NB4 (cell line): ENCODE results near the gene ERCC1.
A peak's percentile ranks its signal among the peaks of the same experiment; 100 is the strongest.

ENCODE experiments used
- DNase-seq: peaks from one replicate; pipeline ENCODE4 v3.0.0; 2010; ENCODE audit warnings: low read depth
- H3K4me3 ChIP-seq: one replicate; pipeline ENCODE4 v1.5.1; 2011; ENCODE audit warnings: mild to moderate bottlenecking, low read depth, low read length, moderate library complexity
- MYC ChIP-seq: IDR thresholded peaks from 2 replicates; pipeline ENCODE4 v1.6.1; 2011; ENCODE audit warnings: low read depth, low read length
- POLR2A ChIP-seq: IDR thresholded peaks from 2 replicates; pipeline ENCODE4 v1.6.1; 2011; ENCODE audit warnings: mild to moderate bottlenecking; ENCODE audit not compliant: insufficient read length; ENCODE audit errors: extremely low read depth
- TF ChIP-seq, protein P1 (sequence below): IDR thresholded peaks from one replicate; pipeline ENCODE4 v1.5.1; 2012; ENCODE audit warnings: low read depth, low read length
- TF ChIP-seq, protein P2 (sequence below): IDR thresholded peaks from 2 replicates; pipeline ENCODE4 v1.6.1; 2011; ENCODE audit warnings: low read depth, low read length

Gene ERCC1

DNA sequence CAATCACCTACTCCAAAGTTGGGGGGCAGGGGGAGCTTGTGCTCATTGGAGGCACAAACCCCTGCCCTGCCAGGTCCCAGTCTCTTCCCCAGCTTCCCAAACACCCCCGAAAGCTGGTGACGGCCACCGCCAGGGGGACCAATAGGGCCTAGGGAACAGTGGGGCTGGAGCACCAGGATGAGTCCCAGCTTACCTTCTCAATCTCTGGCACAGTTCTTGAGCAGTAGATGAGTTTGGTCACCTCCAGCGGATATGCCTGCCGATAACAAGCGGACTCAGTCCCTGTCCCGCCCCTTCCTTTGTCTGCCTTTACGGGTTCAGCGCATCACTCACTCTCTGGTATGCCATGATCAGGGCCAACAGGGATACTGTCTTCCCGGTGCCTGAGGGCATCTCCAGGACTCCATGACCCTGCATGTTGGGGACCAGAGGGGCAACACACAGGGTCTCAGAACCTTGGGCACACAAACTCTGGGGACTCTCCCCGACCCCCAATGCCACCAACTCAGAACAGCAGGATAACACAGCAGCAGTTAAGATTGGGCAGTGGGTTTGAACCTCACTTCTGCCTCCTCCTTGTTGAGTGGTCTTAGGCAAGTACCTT lies 54.9 kb downstream of the ERCC1 start:
- peak overlapping the region; percentile 34 for H3K4me3 ChIP-seq
- TF ChIP-seq, protein P1, sequence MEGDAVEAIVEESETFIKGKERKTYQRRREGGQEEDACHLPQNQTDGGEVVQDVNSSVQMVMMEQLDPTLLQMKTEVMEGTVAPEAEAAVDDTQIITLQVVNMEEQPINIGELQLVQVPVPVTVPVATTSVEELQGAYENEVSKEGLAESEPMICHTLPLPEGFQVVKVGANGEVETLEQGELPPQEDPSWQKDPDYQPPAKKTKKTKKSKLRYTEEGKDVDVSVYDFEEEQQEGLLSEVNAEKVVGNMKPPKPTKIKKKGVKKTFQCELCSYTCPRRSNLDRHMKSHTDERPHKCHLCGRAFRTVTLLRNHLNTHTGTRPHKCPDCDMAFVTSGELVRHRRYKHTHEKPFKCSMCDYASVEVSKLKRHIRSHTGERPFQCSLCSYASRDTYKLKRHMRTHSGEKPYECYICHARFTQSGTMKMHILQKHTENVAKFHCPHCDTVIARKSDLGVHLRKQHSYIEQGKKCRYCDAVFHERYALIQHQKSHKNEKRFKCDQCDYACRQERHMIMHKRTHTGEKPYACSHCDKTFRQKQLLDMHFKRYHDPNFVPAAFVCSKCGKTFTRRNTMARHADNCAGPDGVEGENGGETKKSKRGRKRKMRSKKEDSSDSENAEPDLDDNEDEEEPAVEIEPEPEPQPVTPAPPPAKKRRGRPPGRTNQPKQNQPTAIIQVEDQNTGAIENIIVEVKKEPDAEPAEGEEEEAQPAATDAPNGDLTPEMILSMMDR: no peak
- TF ChIP-seq MYC (no peak), POLR2A (no peak)
- TF ChIP-seq, protein P2, sequence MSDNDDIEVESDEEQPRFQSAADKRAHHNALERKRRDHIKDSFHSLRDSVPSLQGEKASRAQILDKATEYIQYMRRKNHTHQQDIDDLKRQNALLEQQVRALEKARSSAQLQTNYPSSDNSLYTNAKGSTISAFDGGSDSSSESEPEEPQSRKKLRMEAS: no peak
- no peak for DNase-seq

DNA sequence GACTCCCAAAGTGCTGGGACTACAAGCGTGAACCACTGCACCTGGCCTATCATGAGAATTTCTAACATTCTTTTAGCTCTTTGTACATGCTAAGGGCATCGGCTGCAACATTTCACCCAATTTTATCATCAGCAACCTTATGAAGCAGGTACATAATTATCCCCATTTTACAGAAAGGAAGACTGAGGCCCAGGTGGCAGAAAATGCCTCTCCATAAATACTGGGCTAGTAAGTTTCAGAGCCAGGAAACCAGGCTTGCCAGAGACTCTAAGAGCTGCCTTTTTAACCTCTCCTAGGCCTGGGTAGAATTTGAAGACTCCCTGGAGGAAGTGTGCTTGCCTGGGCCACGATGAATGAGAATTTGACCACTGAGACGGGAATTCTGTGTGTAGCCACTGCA lies 55.6 kb downstream of the ERCC1 start:
- no peak for TF ChIP-seq POLR2A
- TF ChIP-seq, protein P1: no peak
- TF ChIP-seq, protein P2: no peak
- TF ChIP-seq MYC: no peak
- no peak overlapping the region for H3K4me3 ChIP-seq
- no peak for DNase-seq

DNA sequence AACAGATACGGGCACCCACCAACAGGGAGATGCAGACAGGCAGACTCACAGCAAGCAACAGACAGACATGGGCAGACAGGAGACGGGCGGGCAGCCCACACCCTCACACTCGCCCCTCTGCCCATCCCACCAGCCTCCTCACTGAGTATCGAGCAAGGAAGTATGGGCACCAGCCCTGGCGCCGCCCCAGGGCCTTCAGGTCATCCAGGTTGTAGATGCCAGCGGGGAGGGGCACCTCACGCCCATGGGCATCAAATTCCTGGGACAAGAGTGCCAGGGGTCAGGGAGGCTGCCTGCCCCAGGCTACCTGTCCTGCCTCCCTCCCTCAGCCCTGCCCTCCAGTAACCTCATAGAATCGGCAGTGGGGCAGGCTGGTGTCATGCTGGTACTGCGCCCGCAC lies 59.0 kb downstream of the ERCC1 start:
- no peak for DNase-seq
- no peak overlapping the region for H3K4me3 ChIP-seq
- TF ChIP-seq, protein P2: no peak
- TF ChIP-seq, protein P1: no peak
- TF ChIP-seq POLR2A (no peak), MYC (no peak)

DNA sequence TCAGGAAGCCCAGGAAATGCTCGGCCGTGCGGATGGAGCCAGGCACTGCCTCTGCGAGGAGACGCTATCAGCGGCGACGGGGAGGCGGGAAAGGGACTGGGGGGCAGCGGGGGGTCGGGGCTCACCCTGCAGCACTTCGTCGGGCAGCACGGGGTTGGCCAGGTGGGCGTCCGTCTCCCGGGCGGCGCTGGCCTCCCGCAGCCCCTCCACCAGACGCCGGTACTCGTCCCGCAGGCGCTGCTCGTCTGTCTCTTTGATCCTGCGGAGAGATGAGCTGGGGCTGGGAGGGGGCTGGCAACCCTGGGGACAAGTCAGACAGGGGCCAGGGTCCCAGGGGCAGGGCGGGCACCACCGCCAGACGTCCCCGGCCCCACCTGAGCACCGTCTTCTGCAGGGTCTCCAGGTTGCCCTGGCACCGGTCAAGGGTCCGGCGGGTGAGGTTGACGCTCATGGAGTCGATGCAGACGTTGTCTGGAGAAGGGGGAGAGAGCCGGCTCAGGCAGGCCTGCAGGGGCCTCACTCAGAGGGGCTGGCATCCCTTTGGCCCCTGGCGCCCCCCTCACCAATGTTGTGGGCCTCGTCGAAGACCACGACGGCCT lies 59.8 kb downstream of the ERCC1 start:
- no peak overlapping the region for H3K4me3 ChIP-seq
- TF ChIP-seq POLR2A (no peak), MYC (no peak)
- TF ChIP-seq, protein P2: no peak
- TF ChIP-seq, protein P1: no peak
- no peak for DNase-seq

DNA sequence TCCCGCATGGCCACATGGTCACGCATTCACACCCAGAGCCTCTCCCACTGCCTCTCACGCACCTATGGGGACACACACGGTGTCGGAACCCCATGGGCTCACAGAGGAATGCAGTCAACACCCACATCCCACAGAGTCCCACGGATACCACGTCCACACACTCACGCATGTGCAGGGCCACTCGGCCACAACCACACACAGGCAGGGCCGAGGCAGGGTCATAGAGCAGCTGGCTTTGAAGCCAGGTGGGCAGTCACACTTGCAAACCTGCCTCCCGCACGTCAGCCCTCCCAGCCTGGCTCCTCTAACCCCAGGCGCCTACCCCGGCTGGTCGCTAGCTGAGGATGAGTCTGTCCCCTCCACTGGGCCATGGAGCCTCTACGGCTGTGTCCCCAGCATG lies 61.4 kb downstream of the ERCC1 start:
- TF ChIP-seq, protein P1: no peak
- TF ChIP-seq MYC (no peak), POLR2A (no peak)
- TF ChIP-seq, protein P2: no peak
- no peak for DNase-seq
- no peak overlapping the region for H3K4me3 ChIP-seq

DNA sequence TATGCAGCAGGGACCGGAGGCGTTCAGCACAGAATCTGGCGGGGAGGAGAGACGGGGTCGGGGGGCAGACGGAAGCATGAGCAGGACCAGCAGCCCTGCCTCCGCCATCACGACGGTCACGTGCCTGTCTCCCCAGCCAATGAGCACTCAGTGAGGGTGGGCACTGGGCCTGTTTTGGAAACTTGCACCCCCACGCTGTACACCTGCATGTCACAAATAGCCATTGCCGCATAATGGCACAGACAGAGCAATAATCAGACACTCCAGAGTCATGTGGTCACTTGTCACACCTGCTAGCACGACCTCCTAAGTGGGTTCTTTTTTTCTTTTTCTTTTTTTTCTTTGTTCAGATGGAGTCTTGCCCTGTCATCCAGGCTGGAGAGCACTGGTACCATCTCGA lies 62.1 kb downstream of the ERCC1 start:
- DNase-seq: no peak
- no peak overlapping the region for H3K4me3 ChIP-seq
- TF ChIP-seq, protein P2: no peak
- TF ChIP-seq MYC: no peak
- TF ChIP-seq, protein P1: no peak
- no peak for TF ChIP-seq POLR2A
